ENCODE results near the gene BANF1. TPM values are rescaled to one million over a fixed set of nuclear protein-coding genes. Genes with fewer than 3 reads are reported as not detected.

The BANF1 gene
- total and polyA plus RNA-seq, 2 donors (not counting 3 experiments of a cell fraction or from before 2014, with no cell fraction given): 269 to 376 TPM

GRCh38 chr11:65983589-65983987, 18.7 kb upstream of the BANF1 start:
- TF ChIP-seq POLR2AphosphoS5 (IDR thresholded peaks at IDR 0.05; ENCODE audit: insufficient read depth, low read depth, low read length) (no peak), MYC (IDR thresholded peaks at IDR 0.05; ENCODE audit: low read depth, low read length) (no peak), JUN (IDR thresholded peaks at IDR 0.05; ENCODE audit: borderline replicate concordance, insufficient read depth, insufficient read length, low read depth) (no peak), GATA2 (IDR thresholded peaks at IDR 0.05; ENCODE audit: insufficient read depth, insufficient read length, low read depth, low read length) (no peak), FOS (IDR thresholded peaks at IDR 0.05; ENCODE audit: borderline replicate concordance, insufficient read depth, low read length) (no peak), MAX (IDR thresholded peaks at IDR 0.05; ENCODE audit: insufficient read depth, insufficient read length) (no peak), CTCF (IDR thresholded peaks at IDR 0.05; ENCODE audit: extremely low read depth in 1 of 2, insufficient read depth in 1 of 2, low read depth in 1 of 2, low read length in 2 of 2) (no peak), POLR2A (IDR thresholded peaks at IDR 0.05; ENCODE audit: low read depth, low read length) (no peak), EZH2 (IDR thresholded peaks at IDR 0.05; ENCODE audit: borderline replicate concordance, low read depth, low read length, severe bottlenecking) (no peak)
- H3K79me2 ChIP-seq (ENCODE audit: control insufficient read depth, insufficient read depth, low read length): no peaks in the 10 kb centered on the region
- H4K20me1 ChIP-seq (replicated peaks; ENCODE audit: control insufficient read depth, extremely low read depth, insufficient read depth, low read length): no peaks in the 10 kb centered on the region
- no peak for DNase-seq (ENCODE audit: low read depth, low spot score)
- no peak overlapping the region for H3K4me3 ChIP-seq (replicated peaks in 1 of 3; ENCODE audit: insufficient read depth in 1 of 3, low read depth in 1 of 3, low read length in 3 of 3)
- peaks cover 0 to 11% of the 10 kb centered on the region in 2 experiments for H3K36me3 ChIP-seq (ENCODE audit: control insufficient read depth in 2 of 2, extremely low read depth in 1 of 2, insufficient read depth in 2 of 2, low read length in 2 of 2)
- BruUV-seq (replicated peaks): no TSS peak
- no peak for FAIRE-seq
- intact Hi-C loops (cut with micrococcal nuclease): no loop called here
- dilution Hi-C loops (cut with MboI; ENCODE audit: extremely low pct_ligation_motif_present, low sequenced_read_pairs): no loop called here
- CTCF ChIA-PET: interaction anchor here (1.0 to 4.7 kb wide), 4 partner anchors 12 to 204 kb away, joined by 3 to 33 read pairs (median 10); partner anchors contain the start of gene FIBP
- H3K27ac ChIP-seq (ENCODE audit: insufficient read depth, low read depth, low read length): no peak overlapping the region
- no peaks in the 10 kb centered on the region for H3K4me1 ChIP-seq (ENCODE audit: control insufficient read depth, extremely low read depth, insufficient read depth, low read length)
- H2AFZ ChIP-seq (ENCODE audit: low read depth, low read length): no peak overlapping the region
- H3K9me1 ChIP-seq (replicated peaks; ENCODE audit: control insufficient read depth, extremely low read depth, insufficient read depth, low read length): no peaks in the 10 kb centered on the region
- POLR2A ChIA-PET: interaction anchor here (0.9 kb wide), 1 partner anchor 95 kb away, joined by 4 read pairs; the partner anchor contains the start of gene FIBP
- no peak overlapping the region for H3K9ac ChIP-seq (replicated peaks; ENCODE audit: extremely low read depth, insufficient read depth, low read length)
- H3K27me3 ChIP-seq (ENCODE audit: control insufficient read depth in 2 of 2, insufficient read depth in 2 of 2, low read length in 2 of 2): no peaks in the 10 kb centered on the region
- no peaks in the 10 kb centered on the region for H3K9me3 ChIP-seq (replicated peaks; ENCODE audit: control insufficient read depth, insufficient read depth, low read length)
- no peak overlapping the region for H3K4me2 ChIP-seq (ENCODE audit: insufficient read depth, low read length)

Measured in endothelial cell of umbilical vein (primary cell).